Astrocyte of the spinal cord (primary cell): ENCODE data around the gene FADD.
A peak's percentile ranks its signal among the peaks of the same experiment; 100 is the strongest.

Experiments
- DNase-seq: peaks from one replicate; pipeline ENCODE4 v3.0.0; 2011; ENCODE audit warnings: low read depth, low spot score
- H3K4me3 ChIP-seq: 2 replicates; pipeline ENCODE4 v1.5.1; 2011; ENCODE audit warnings: low read depth, mild to moderate bottlenecking, low read length, moderate library complexity
- in situ Hi-C: cut with HindIII; loops from 2 replicates; pipeline ENCODE4 v1.10.0; 2017; ENCODE audit warnings: low sequenced_read_pairs
- TF ChIP-seq, protein P1 (sequence below): IDR thresholded peaks from 2 replicates; pipeline ENCODE4 v1.5.1; 2012; ENCODE audit warnings: low read depth, mild to moderate bottlenecking, low read length, inconsistent platforms

FADD gene

DNA sequence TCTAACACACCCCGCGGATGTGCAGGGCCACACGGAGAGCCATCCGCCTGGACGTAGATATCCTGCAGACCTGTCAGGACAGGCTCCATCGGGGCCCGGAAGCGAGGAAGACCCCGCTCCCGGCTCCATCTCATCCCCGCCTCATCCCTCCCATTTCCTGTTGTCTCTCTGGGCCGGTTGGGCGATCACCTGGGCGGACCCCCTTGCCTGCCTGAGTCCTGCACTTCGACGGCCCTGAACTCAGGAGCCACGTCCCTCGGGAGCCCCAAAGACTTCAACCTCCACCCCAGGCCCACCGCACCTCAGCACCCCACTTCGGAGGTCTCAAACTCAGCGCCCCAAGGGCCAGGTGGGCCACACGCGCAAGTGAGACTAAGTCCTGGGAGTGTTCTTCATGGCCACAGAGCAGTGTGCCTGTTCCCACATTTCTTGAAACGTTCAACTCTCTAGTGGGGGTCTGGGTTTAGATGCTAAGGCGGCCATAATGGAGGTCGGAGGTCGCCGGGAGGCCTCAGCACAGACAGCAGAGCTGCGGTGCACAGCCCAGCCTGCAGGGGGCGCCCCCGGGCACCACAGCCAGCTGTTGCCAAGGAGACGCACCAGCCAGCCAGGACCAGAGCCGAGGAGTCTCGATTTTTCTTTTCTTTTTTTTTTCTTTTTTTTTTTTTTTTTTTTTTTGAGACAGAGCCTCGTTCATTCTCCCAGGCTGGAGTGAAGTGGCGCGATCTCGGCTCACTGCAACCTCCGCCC, 26.0 kb upstream of the FADD start:
- DNase-seq: no peak
- TF ChIP-seq, protein P1, sequence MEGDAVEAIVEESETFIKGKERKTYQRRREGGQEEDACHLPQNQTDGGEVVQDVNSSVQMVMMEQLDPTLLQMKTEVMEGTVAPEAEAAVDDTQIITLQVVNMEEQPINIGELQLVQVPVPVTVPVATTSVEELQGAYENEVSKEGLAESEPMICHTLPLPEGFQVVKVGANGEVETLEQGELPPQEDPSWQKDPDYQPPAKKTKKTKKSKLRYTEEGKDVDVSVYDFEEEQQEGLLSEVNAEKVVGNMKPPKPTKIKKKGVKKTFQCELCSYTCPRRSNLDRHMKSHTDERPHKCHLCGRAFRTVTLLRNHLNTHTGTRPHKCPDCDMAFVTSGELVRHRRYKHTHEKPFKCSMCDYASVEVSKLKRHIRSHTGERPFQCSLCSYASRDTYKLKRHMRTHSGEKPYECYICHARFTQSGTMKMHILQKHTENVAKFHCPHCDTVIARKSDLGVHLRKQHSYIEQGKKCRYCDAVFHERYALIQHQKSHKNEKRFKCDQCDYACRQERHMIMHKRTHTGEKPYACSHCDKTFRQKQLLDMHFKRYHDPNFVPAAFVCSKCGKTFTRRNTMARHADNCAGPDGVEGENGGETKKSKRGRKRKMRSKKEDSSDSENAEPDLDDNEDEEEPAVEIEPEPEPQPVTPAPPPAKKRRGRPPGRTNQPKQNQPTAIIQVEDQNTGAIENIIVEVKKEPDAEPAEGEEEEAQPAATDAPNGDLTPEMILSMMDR: peak; percentile 65
- in situ Hi-C loops: loop anchor here (25.0 kb wide), 1 partner anchor 165 kb away; no protein-coding TSS in a partner anchor
- no peak overlapping the region for H3K4me3 ChIP-seq

DNA sequence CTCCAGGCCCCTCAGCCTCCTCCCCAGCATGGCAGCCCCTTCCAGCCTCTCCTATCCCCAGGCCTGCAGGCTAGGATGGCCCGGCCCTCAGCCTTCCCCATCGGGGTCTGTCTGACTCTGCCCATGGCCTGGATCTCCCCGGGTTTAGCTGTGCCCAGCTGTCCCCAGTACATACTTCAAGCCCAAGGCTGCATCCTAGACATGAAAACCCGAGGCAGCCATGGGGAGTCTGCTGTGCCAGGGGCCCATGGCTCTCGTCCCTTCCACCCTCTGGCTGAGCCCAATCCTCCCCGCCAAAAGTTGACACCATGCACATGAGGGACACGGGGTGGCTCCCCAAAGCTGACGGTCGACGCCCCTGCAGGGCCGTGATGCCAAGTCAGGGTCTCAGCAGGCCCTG, 22.2 kb upstream of the FADD start:
- DNase-seq: no peak
- TF ChIP-seq, protein P1: no peak
- H3K4me3 ChIP-seq: no peak overlapping the region
- in situ Hi-C loops: loop anchor here (25.0 kb wide), 1 partner anchor 169 kb away; no protein-coding TSS in a partner anchor

DNA sequence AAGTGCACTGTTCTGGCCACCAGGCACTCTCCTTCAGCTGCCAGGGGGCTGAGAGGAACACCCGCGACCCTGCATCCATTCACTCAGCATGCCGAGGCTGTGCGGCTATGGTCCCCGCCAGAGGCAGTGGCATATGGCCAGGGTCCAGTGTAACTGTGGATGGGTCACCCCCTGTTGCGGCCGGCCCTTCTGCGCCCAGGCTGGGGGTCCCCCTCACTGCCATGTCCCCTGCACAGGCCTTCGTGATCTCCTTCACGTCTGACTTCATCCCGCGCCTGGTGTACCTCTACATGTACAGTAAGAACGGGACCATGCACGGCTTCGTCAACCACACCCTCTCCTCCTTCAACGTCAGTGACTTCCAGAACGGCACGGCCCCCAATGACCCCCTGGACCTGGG, 20.8 kb upstream of the FADD start:
- in situ Hi-C loops: loop anchor here (25.0 kb wide), 1 partner anchor 170 kb away; no protein-coding TSS in a partner anchor
- DNase-seq: no peak
- no peak overlapping the region for H3K4me3 ChIP-seq
- TF ChIP-seq, protein P1: no peak

- DNase-seq: no peak
- TF ChIP-seq, protein P1: no peak
- H3K4me3 ChIP-seq: no peak overlapping the region
- in situ Hi-C loops: loop anchor here (25.0 kb wide), 1 partner anchor 171 kb away; no protein-coding TSS in a partner anchor
These were observed 20.1 kb upstream of the FADD start for GRCh38 chr11:70183032-70183431.

DNA sequence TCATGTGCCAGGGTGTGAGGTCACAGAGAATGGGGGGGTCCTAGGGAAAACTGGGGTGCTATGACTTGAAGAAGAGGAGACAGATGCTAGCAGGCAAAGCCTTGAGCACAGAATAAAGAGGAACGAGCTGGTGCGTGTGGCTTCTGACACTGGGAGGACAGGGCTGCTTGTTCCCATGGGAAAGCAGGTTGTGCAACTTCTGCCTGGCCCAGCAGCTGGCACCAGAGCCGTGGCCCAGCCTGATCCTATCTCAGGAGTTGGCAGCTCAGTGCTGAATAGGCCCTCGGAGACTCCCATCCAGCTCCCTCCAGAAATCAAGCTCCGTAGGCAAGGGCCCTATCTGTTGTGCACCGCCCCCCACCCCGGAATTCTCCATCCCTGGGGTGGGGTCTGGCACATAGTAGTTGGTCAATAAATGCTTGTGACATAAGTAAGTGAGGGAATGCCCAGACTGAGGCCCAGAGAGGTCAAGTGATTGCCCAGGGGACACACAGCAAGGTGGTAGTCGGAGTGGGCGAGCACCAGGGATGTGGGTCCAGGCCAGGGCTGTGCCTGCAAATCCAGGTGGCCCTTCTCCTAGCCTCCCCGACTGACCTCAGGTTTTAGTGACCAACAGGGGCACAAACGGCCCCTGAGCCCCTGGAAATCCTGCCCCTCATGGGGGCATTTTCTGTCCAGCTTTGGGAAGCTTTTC, 19.5 kb upstream of the FADD start:
- TF ChIP-seq, protein P1: no peak
- DNase-seq: no peak
- no peak overlapping the region for H3K4me3 ChIP-seq
- in situ Hi-C loops: loop anchor here (25.0 kb wide), 1 partner anchor 171 kb away; no protein-coding TSS in a partner anchor

- no peak for DNase-seq
- TF ChIP-seq, protein P1: no peak
- no peak overlapping the region for H3K4me3 ChIP-seq
- in situ Hi-C loops: loop anchor here (25.0 kb wide), 1 partner anchor 172 kb away; no protein-coding TSS in a partner anchor
These were observed 18.7 kb upstream of the FADD start for GRCh38 chr11:70184396-70184795.
